ELF-1 (cell line): ENCODE results near the gene CARD11.
A peak's percentile ranks its signal among the peaks of the same experiment; 100 is the strongest.

Experiments used
- DNase-seq: peaks from one replicate; pipeline ENCODE4 v3.0.0-alpha.2; 2016; ENCODE audit warnings: low read depth, low spot score

The CARD11 gene

GRCh38 chr7:2873686-2874551 lies 169.7 kb downstream of the CARD11 start:
- peak; percentile 89 for DNase-seq

- no peak for DNase-seq
Observed at GRCh38 chr7:2873146-2873545, 170.5 kb downstream of the CARD11 start.

- DNase-seq = no peak
Observed at GRCh38 chr7:2872296-2872874, 171.3 kb downstream of the CARD11 start.

- peak; percentile 59 for DNase-seq
Observed at GRCh38 chr7:2870471-2870931, 173.2 kb downstream of the CARD11 start.

GRCh38 chr7:2869981-2870380 lies 173.7 kb downstream of the CARD11 start:
- DNase-seq = no peak

GRCh38 chr7:2866601-2867000 lies 177.1 kb downstream of the CARD11 start:
- DNase-seq = no peak

- peak; percentile 77 for DNase-seq
Observed at GRCh38 chr7:2864999-2865670, 178.5 kb downstream of the CARD11 start.

DNA sequence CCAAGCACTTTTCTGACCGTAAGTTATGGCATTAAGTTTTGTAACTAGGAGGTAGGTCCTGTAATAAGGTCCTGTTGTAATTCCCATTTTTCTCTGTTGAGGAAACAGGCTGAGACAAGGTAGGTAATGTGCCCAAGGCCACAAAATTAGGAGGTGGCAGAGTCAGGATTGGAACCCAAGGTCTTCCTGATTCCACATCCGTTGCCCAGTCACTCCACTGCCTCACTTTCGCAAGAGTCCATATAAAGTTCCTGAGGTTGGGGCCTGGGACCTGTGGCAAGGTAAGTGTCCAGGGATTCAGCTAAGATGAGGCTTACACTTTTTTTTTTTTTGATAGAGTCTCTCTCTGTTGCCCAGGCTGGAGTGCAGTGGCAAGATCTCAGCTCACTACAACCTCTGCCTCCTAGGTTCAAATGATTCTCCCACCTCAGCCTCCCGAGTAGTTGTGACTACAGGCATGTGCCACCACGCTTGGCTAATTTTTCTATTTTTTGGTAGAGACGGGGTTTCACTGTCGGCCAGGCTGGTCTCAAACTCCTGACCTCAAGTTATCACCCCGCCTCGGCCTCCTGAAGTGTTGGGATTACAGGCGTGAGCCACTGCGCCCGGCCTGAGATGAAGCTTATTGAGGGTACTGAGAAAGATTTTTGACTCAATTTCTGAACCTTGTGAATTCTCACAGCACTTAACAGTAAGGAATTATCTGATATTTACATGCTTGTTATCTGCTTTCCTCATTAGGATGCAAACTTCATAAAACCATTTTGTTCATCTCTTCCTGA lies 179.3 kb downstream of the CARD11 start:
- DNase-seq = no peak

DNA sequence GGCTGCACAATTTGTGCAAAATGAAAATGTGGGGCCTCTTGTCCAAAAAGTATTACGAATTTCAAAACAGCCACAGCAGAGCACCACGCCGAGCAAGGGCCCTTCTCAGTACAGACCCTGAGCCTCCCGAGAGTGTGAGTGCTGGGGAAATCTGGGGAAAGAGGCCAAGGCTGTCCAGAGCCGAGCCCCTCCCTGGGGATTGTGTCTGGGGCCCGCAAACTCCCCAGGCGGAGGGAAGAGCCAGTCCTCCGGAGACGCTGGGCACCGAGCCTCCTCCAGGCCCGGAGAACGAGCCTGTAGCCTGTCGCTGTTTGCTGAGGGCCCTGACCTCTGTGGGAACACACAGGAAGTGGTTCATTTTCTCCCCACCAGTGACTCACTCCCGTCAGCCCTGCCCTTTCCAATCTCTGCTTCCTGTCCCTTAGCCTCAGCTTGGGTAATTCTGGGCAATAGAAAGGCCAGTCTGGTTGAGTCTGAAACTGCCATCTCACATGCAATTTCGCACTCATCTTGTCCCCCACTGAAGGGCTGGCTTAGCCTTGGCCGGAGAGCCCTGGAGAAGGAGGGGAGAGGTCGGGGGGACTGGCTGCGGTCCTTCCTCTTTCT lies 180.1 kb downstream of the CARD11 start:
- peak; percentile 77 for DNase-seq

GRCh38 chr7:2862831-2863361 lies 180.8 kb downstream of the CARD11 start:
- peak; percentile 55 for DNase-seq

GRCh38 chr7:2861509-2861908 lies 182.2 kb downstream of the CARD11 start:
- DNase-seq = no peak

- DNase-seq = no peak
Observed at GRCh38 chr7:2860627-2861133, 183.0 kb downstream of the CARD11 start.

DNA sequence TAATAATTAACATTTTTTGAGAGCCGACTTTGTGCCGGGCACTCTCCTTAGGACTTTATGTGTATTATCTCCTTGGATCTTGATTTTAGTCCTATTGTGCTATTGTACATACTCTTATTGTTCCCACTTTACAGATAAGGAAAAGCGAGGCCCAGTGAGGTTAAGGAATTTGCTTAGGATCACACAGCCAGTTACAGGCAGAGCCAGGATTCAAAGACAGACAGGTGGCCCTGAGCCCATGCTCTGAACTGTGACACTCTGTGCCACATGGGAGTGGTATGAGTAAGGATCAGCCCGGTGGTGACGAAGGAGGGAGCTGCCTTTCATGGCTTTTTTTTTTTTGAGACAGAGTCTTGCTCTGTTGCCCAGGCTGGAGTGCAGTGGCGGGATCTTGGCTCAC lies 183.7 kb downstream of the CARD11 start:
- DNase-seq = no peak

DNA sequence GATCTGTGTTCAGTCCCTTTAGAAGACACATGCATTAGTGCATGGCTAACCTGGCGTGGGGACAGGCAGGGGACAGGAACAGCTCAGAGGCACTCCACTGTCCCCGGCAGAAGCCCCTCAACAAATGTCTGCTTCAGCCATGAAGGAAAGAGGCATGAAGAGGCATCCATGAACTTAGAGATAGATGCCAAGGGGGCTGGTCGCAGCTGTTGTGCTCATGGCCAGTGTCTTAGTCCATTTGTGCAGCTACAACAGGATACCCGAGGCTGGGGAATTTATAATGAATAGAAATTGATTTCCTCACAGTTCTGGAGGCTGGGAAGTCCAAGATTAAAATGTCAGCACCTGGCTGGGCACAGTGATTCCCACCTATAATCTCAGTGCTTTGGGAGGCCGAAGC lies 185.0 kb downstream of the CARD11 start:
- DNase-seq = no peak

GRCh38 chr7:2856388-2857169 lies 187.1 kb downstream of the CARD11 start:
- no peak for DNase-seq
